ENCODE data around the gene TRAPPC13.
"Not testable (repeated sequence)": the region's sequence is repeated elsewhere in the genome, so short reads cannot be mapped to it uniquely, and the experiment has no call there.

The TRAPPC13 gene, protein sequence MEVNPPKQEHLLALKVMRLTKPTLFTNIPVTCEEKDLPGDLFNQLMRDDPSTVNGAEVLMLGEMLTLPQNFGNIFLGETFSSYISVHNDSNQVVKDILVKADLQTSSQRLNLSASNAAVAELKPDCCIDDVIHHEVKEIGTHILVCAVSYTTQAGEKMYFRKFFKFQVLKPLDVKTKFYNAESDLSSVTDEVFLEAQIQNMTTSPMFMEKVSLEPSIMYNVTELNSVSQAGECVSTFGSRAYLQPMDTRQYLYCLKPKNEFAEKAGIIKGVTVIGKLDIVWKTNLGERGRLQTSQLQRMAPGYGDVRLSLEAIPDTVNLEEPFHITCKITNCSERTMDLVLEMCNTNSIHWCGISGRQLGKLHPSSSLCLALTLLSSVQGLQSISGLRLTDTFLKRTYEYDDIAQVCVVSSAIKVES

DNA sequence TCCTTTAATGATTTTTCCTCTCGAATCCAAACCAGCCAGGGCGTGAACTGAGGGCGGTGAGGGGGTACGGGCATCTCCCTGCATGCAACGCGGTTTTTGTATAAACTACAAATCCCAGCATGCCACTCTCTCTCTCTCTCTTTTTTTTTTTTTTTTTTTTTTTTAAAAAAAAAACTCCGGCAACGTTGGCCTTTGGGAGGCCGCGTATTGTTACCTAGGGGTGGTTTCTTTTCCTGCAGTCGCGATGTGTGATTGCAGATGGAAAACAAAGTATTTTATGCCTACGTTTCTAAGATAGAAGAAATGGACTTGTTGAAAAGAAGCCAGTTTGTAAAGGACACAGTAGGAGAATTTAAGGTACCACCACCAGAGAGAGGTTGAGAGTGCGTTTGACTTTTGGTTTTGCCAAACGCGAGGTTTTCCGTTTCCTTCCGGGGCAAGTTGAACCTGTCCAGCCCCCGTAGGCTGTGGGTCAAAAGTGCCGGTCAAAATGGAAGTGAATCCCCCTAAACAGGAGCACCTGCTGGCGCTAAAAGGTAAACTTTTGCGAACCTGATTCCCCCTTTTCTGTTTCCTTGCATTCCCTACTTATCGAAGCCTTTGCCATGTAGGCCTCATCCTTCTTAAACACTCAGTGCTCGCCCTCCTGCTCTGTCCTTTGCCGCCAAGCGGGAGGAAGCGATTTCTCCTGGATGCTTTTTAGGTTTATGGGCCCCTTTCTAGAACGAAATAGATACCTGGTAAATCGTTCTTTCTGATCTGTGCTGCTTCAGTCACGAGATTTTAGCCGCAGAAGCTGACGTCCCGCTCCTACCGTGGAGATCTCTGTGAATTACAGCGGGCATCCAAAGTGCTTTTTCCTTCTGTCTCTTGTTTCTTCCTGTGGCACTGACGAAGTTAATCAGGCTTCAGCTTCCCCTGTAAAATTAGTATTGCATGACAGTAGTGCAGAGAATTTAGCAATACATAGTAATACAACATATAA lies at the start of gene TRAPPC13, which contains the start of gene SHLD3:
TSS of gene TRAPPC13 (plus strand) at position 457 of the 985 bp plus-strand sequence. CDS start at position 491, 34 bp downstream.
TSS of gene SHLD3 (plus strand) at position 457 of the 985 bp plus-strand sequence. CDS start 4,561 bp downstream, outside the sequence.
- peak within 1 kb of the TSS; percentile 96 for H3K4me3 ChIP-seq (ENCODE audit: low read depth, low read length)

DNA sequence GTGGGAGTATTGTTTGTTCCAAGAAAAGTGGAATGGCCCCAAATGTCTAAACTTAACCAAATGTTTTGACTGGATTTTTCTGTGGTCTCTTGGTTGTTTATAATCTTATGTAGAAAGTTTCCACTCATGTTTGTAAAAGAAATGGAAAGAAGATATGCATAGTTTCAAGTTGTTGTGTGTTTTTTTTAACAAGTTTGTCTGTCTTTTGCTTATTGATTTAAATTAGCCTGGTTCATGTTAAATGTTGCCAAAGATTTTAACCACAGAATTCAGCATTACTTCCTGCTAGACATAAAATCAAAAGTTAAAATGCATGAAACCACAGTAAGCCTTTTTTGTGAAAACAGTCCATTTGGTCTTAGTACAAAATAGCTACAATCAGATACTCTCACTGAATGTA lies 47.7 kb upstream of the TRAPPC13 start:
- no peak overlapping the region for H3K4me3 ChIP-seq (ENCODE audit: low read depth, low read length)
- TF ChIP-seq, protein P1, sequence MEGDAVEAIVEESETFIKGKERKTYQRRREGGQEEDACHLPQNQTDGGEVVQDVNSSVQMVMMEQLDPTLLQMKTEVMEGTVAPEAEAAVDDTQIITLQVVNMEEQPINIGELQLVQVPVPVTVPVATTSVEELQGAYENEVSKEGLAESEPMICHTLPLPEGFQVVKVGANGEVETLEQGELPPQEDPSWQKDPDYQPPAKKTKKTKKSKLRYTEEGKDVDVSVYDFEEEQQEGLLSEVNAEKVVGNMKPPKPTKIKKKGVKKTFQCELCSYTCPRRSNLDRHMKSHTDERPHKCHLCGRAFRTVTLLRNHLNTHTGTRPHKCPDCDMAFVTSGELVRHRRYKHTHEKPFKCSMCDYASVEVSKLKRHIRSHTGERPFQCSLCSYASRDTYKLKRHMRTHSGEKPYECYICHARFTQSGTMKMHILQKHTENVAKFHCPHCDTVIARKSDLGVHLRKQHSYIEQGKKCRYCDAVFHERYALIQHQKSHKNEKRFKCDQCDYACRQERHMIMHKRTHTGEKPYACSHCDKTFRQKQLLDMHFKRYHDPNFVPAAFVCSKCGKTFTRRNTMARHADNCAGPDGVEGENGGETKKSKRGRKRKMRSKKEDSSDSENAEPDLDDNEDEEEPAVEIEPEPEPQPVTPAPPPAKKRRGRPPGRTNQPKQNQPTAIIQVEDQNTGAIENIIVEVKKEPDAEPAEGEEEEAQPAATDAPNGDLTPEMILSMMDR (IDR thresholded peaks at IDR 0.05; ENCODE audit: low read depth, low read length), result no peak

More for the DNA sequence above, at the start of gene TRAPPC13, which contains the start of gene SHLD3:
- TF ChIP-seq, protein P1 (IDR thresholded peaks at IDR 0.05; ENCODE audit: low read depth, low read length), result no peak

DNA sequence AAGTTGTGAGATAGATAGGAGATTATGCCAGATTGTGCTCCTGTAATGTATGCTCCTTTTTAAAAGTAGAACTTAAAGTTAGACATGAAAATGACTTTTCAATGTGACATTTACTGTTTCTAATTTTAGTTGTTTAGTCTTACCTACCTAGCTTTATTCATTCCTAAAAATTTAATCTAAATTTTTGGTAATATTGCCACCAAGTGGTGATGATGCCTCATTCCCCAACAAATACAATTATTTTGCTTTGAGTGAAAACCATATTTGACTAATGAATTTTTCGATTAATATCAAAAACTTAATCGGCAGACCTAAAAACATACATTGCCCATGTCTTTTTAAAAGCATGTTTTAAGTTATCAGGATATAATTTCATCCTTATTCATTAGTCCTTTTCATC lies 36.1 kb upstream of the TRAPPC13 start:
- H3K4me3 ChIP-seq (ENCODE audit: low read depth, low read length), result no peak overlapping the region
- TF ChIP-seq, protein P1 (IDR thresholded peaks at IDR 0.05; ENCODE audit: low read depth, low read length), result no peak

- H3K4me3 ChIP-seq (ENCODE audit: low read depth, low read length), result not testable (repeated sequence)
Measured at GRCh38 chr5:65601761-65602160, 23.1 kb upstream of the TRAPPC13 start.

DNA sequence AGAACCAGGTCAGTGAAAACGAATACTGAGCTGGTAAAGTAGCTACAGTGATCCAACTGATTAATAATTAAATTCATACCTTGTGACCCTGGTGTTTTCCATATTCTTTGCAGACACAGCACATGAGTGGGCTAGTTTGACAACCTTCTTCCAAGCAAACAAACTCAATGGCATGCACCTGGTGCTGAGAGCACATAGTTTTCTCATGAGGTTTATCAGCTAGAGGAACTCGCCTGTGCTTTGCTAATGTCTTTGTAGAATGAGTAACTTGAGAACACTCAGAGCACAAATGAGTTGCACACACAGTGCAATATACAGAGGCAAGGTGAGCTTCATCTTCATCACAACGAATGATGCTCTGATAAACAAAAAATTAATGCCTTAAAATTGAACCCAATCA lies 13.3 kb upstream of the TRAPPC13 start:
- TF ChIP-seq, protein P1 (IDR thresholded peaks at IDR 0.05; ENCODE audit: low read depth, low read length), result no peak
- no peak overlapping the region for H3K4me3 ChIP-seq (ENCODE audit: low read depth, low read length)

DNA sequence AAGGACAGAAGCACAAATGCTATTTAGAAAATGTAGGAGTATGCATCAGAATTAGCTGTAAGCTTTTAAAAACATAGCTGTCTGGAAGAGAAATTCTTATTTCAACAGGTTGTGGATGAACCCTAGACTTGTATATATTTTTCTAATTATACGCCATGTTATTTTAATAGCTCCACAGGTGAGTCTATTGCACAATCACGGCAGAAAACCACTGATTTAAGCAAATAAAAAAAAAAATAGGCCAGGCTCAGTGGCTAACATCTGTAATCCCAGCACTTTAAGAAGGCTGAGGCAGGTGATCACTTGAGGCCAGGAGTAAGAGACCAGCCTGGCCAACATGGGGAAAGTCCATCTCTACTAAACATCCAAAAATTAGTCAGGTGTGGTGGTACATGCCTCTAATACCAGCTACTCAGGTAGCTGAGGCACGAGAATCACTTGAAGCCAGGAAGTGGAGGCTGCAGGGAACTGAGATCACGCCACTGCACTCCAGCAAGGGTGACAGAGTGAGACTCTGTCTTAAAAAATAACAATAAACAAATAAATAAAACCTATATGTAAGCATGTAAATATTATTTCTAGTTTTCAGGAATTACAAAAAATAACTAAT lies 12.4 kb upstream of the TRAPPC13 start:
- TF ChIP-seq, protein P1 (IDR thresholded peaks at IDR 0.05; ENCODE audit: low read depth, low read length), result no peak
- H3K4me3 ChIP-seq (ENCODE audit: low read depth, low read length), result no peak overlapping the region

DNA sequence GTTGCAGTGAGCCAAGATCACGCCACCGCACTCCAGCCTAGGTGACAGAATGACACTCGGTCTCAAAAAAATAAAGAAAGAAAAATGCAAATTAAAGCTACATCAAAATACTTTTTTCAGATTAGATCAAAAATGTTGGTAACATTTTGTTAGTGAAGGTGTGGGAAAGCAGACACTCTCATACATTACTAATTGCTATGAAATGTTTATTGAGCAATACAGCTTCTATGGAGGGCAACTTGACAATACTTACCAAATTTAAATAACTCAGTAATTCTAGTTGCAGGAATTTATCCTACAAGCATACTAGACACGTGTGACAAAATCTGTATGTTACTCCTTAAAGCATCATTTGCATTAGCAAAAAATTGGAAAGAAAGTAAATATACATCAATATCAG lies 4.8 kb upstream of the TRAPPC13 start:
- TF ChIP-seq, protein P1 (IDR thresholded peaks at IDR 0.05; ENCODE audit: low read depth, low read length), result no peak
- H3K4me3 ChIP-seq (ENCODE audit: low read depth, low read length), result no peak overlapping the region

DNA sequence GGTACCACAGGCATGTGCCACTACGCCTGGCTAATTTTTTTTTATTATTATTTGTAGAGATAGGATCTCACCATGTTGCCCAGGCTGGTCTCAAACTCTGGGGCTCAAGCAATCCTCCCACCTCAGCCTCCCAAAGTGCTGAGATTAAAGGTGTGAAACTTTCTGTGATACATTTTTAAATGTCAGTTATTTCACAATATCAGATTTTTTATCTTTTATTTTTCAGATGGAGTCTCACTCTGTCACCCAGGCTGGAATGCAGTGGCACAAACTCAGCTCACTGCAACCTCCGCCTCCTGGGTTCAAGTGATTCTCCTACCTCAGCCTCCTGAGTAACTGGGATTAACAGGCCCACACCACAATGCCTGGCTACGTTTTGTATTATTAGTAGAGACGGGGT lies 2.9 kb upstream of the TRAPPC13 start:
- H3K4me3 ChIP-seq (ENCODE audit: low read depth, low read length), result not testable (repeated sequence)

All from WI38 (cell line).